ENCODE measurements around the gene JUP.

The JUP gene

GRCh38 chr17:41782142-41782541, 4.4 kb downstream of the JUP start:
- ATAC-seq: no peak
- no peak for TF ChIP-seq ZFP3 (CRISPR knock-in tag; IDR thresholded peaks at IDR 0.05)
- TF ChIP-seq TCF4 (CRISPR knock-in tag; IDR thresholded peaks at IDR 0.05; ENCODE audit: borderline replicate concordance): no peak
- TF ChIP-seq CSDC2 (CRISPR knock-in tag; IDR thresholded peaks at IDR 0.05): no peak
- TF ChIP-seq ZC3H10 (CRISPR knock-in tag; IDR thresholded peaks at IDR 0.05): no peak
- TF ChIP-seq PATZ1 (CRISPR knock-in tag; IDR thresholded peaks at IDR 0.05; ENCODE audit: borderline replicate concordance): no peak
- no peak for TF ChIP-seq BACH2 (CRISPR knock-in tag; IDR thresholded peaks at IDR 0.05; ENCODE audit: borderline replicate concordance)
- no peak for TF ChIP-seq ISL1 (CRISPR knock-in tag; IDR thresholded peaks at IDR 0.05)
- no peak for TF ChIP-seq ZNF565 (CRISPR knock-in tag; conservative IDR thresholded peaks at IDR 0.05; ENCODE audit: low read depth)
- TF ChIP-seq SNAI2 (CRISPR knock-in tag; IDR thresholded peaks at IDR 0.05): no peak
- TF ChIP-seq ZNF70 (CRISPR knock-in tag; IDR thresholded peaks at IDR 0.05): no peak
- TF ChIP-seq ESRRG (CRISPR knock-in tag; IDR thresholded peaks at IDR 0.05): no peak
- no peak for TF ChIP-seq TOX (CRISPR knock-in tag; IDR thresholded peaks at IDR 0.05; ENCODE audit: borderline replicate concordance)
- TF ChIP-seq RARB (CRISPR knock-in tag; IDR thresholded peaks at IDR 0.05): no peak
- no peak for TF ChIP-seq POU6F1 (CRISPR knock-in tag; IDR thresholded peaks at IDR 0.05; ENCODE audit: borderline replicate concordance, low read depth)
- no peak for TF ChIP-seq TSHZ2 (CRISPR knock-in tag; IDR thresholded peaks at IDR 0.05)
- TF ChIP-seq ZFP30 (CRISPR knock-in tag; IDR thresholded peaks at IDR 0.05): no peak
- no peak for TF ChIP-seq CSRNP3 (CRISPR knock-in tag; IDR thresholded peaks at IDR 0.05)
- TF ChIP-seq PPARA (CRISPR knock-in tag; IDR thresholded peaks at IDR 0.05; ENCODE audit: borderline replicate concordance): no peak
- TF ChIP-seq ZNF8 (CRISPR knock-in tag; IDR thresholded peaks at IDR 0.05): no peak
- TF ChIP-seq GLIS3 (CRISPR knock-in tag; IDR thresholded peaks at IDR 0.05): no peak

GRCh38 chr17:41781404-41782110, 5.0 kb downstream of the JUP start:
- no peak for TF ChIP-seq PPARA (CRISPR knock-in tag; IDR thresholded peaks at IDR 0.05; ENCODE audit: borderline replicate concordance)
- TF ChIP-seq ISL1 (CRISPR knock-in tag; IDR thresholded peaks at IDR 0.05): no peak
- TF ChIP-seq POU6F1 (CRISPR knock-in tag; IDR thresholded peaks at IDR 0.05; ENCODE audit: borderline replicate concordance, low read depth): no peak
- no peak for TF ChIP-seq ZNF8 (CRISPR knock-in tag; IDR thresholded peaks at IDR 0.05)
- TF ChIP-seq ZNF70 (CRISPR knock-in tag; IDR thresholded peaks at IDR 0.05): no peak
- no peak for TF ChIP-seq ZFP30 (CRISPR knock-in tag; IDR thresholded peaks at IDR 0.05)
- TF ChIP-seq TSHZ2 (CRISPR knock-in tag; IDR thresholded peaks at IDR 0.05): no peak

More at GRCh38 chr17:41781404-41782110, 5.0 kb downstream of the JUP start:
- ATAC-seq: no peak
